GM23338 (cell line): ENCODE results near the gene JAKMIP3. TPM values are rescaled to one million over a fixed set of nuclear protein-coding genes. Genes with fewer than 3 reads are reported as not detected.
A peak's percentile ranks its signal among the peaks of the same experiment; 100 is the strongest.

Experiments
- ATAC-seq: fragments of 200-7000 bp; cut with Tn5 transposase; 3 replicates; pipeline ENCODE4 v1.9.1; 2020
- DNase-seq: peaks from one replicate; pipeline ENCODE4 v3.0.0-alpha.2; 2015; ENCODE audit warnings: low spot score
- H2AFZ ChIP-seq: fragments of 200-600 bp; sonication (generic); 2 replicates; pipeline ENCODE4 v1.8.0; 2016; ENCODE audit warnings: antibody characterized with exemption, mild to moderate bottlenecking, moderate library complexity
- H3F3A ChIP-seq: fragments of 200-600 bp; sonication (generic); replicated peaks from 2 replicates; pipeline ENCODE4 v1.8.0; 2017; ENCODE audit warnings: antibody characterized with exemption, mixed run types, low read depth
- H3K27ac ChIP-seq: fragments of 200-600 bp; sonication (generic); 2 replicates; pipeline ENCODE4 v1.6.1; 2016; ENCODE audit warnings: low read depth
- H3K27me3 ChIP-seq: fragments of 200-600 bp; sonication (generic); 2 replicates; pipeline ENCODE4 v1.8.0; 2016; ENCODE audit warnings: mild to moderate bottlenecking, mixed run types, moderate library complexity; ENCODE audit not compliant: insufficient read depth
- H3K36me3 ChIP-seq: fragments of 200-600 bp; sonication (generic); 2 replicates; pipeline ENCODE4 v1.8.0; 2016; ENCODE audit warnings: mild to moderate bottlenecking; ENCODE audit not compliant: insufficient read depth
- H3K4me1 ChIP-seq: fragments of 200-600 bp; sonication (generic); 2 replicates; pipeline ENCODE4 v1.8.0; 2016; ENCODE audit warnings: mild to moderate bottlenecking, moderate library complexity; ENCODE audit not compliant: insufficient read depth
- H3K4me2 ChIP-seq: fragments of 200-600 bp; sonication (generic); 2 replicates; pipeline ENCODE4 v1.7.1; 2017; ENCODE audit warnings: mixed run types
- H3K4me3 ChIP-seq: fragments of 200-600 bp; sonication (generic); 2 replicates; pipeline ENCODE4 v1.6.1; 2016; ENCODE audit warnings: mixed run types
- H3K79me2 ChIP-seq: fragments of 200-600 bp; sonication (generic); replicated peaks from 2 replicates; pipeline ENCODE4 v1.8.0; 2017; ENCODE audit warnings: mild to moderate bottlenecking; ENCODE audit not compliant: insufficient read depth
- H3K9me2 ChIP-seq: fragments of 200-600 bp; sonication (generic); 2 replicates; pipeline ENCODE4 v1.8.0; 2017; ENCODE audit not compliant: insufficient read depth
- H4K20me1 ChIP-seq: fragments of 200-600 bp; sonication (generic); replicated peaks from 2 replicates; pipeline ENCODE4 v1.8.0; 2017; ENCODE audit warnings: mild to moderate bottlenecking; ENCODE audit not compliant: insufficient read depth
- H3K27ac Mint-ChIP-seq: 2 replicates; pipeline ENCODE4 v1.8.0; 2020; ENCODE audit warnings: inconsistent platforms, mild to moderate bottlenecking, moderate library complexity, mixed read lengths
- H3K27me3 Mint-ChIP-seq: 3 replicates; pipeline ENCODE4 v1.8.0; 2022; ENCODE audit warnings: low read depth, mild to moderate bottlenecking, moderate library complexity, mixed read lengths, inconsistent platforms; ENCODE audit not compliant: insufficient read depth, poor library complexity
- H3K36me3 Mint-ChIP-seq: 3 replicates; pipeline ENCODE4 v1.8.0; 2021; ENCODE audit warnings: low read depth, mild to moderate bottlenecking, inconsistent platforms, moderate library complexity, mixed read lengths
- H3K4me1 Mint-ChIP-seq: 3 replicates; pipeline ENCODE4 v1.8.0; 2020; ENCODE audit warnings: mild to moderate bottlenecking, inconsistent platforms, mixed read lengths
- H3K4me3 Mint-ChIP-seq: 3 replicates; pipeline ENCODE4 v1.8.0; 2021; ENCODE audit warnings: moderate library complexity, mild to moderate bottlenecking, inconsistent platforms, mixed read lengths
- H3K9me3 Mint-ChIP-seq: 3 replicates; pipeline ENCODE4 v1.8.0; 2020; ENCODE audit warnings: moderate library complexity, mild to moderate bottlenecking, inconsistent platforms, mixed read lengths
- CREB1 ChIP-seq: fragments of 250-450 bp; sonication (Bioruptor Pico); IDR thresholded peaks from 2 replicates; pipeline ENCODE4 v1.5.0; 2020; ENCODE audit warnings: low read depth, mild to moderate bottlenecking, moderate library complexity
- EZH2phosphoT487 ChIP-seq: fragments of 200-600 bp; sonication (generic); IDR thresholded peaks from one replicate; pipeline ENCODE4 v1.8.1; 2018; ENCODE audit warnings: antibody characterized with exemption; ENCODE audit not compliant: unreplicated experiment
- NANOG ChIP-seq: IDR thresholded peaks from 2 replicates; pipeline ENCODE4 v1.6.1; 2016; ENCODE audit warnings: antibody characterized with exemption, borderline replicate concordance
- POLR2AphosphoS5 ChIP-seq: IDR thresholded peaks from 2 replicates; pipeline ENCODE4 v1.6.1; 2016; ENCODE audit warnings: antibody characterized with exemption, low read depth
- STAT1 ChIP-seq: IDR thresholded peaks from one replicate; pipeline ENCODE4 v1.6.1; 2016; ENCODE audit warnings: antibody characterized with exemption; ENCODE audit not compliant: unreplicated experiment
- ZNF114 ChIP-seq: fragments of 250-450 bp; sonication (Bioruptor Pico); IDR thresholded peaks from 2 replicates; pipeline ENCODE4 v1.5.0; 2020; ENCODE audit warnings: mild to moderate bottlenecking, moderate library complexity
- ZNF331 ChIP-seq: fragments of 250-450 bp; sonication (Bioruptor Pico); IDR thresholded peaks from 2 replicates; pipeline ENCODE4 v1.5.0; 2020; ENCODE audit warnings: low read depth, mild to moderate bottlenecking, moderate library complexity
- polyA plus RNA-seq: library from polyadenylated mRNA; unstranded; fragments of >200 nt; fragmentation: Nextera tagmentation; extraction: Ambion mirVana; gene quantifications from 2 replicates; pipeline ENCODE4 v1.2.1, GENCODE V29; 2016
- total RNA-seq: library from RNA; depleted of rRNA; stranded (reverse); fragments of >200 nt; shearing (Covaris generic); gene quantifications from 2 replicates; pipeline ENCODE4 v1.2.3, GENCODE V29; 2014
- TF ChIP-seq, protein P1 (sequence below): IDR thresholded peaks from one replicate; pipeline ENCODE4 v1.6.1; 2018; ENCODE audit warnings: antibody characterized with exemption; ENCODE audit not compliant: unreplicated experiment
- TF ChIP-seq, protein P2 (sequence below): fragments of 250-450 bp; sonication (Bioruptor Pico); IDR thresholded peaks from 2 replicates; pipeline ENCODE4 v1.5.0; 2020; ENCODE audit warnings: mild to moderate bottlenecking, moderate library complexity
- TF ChIP-seq, protein P3 (sequence below), 2 experiments: fragments of 200-600 bp in 1 of 2; sonication (generic) in 1 of 2; conservative IDR thresholded peaks; 2 replicates each; pipeline versions ENCODE4 v1.5.1 to v1.6.1; 2016 to 2017; ENCODE audit warnings: antibody characterized with exemption in 2 of 2, low read depth in 2 of 2, mild to moderate bottlenecking in 2 of 2, moderate library complexity in 1 of 2

JAKMIP3 gene
- total and polyA plus RNA-seq, 2 experiments from 2014 or later, result 0.87 to 1.2 TPM

DNA sequence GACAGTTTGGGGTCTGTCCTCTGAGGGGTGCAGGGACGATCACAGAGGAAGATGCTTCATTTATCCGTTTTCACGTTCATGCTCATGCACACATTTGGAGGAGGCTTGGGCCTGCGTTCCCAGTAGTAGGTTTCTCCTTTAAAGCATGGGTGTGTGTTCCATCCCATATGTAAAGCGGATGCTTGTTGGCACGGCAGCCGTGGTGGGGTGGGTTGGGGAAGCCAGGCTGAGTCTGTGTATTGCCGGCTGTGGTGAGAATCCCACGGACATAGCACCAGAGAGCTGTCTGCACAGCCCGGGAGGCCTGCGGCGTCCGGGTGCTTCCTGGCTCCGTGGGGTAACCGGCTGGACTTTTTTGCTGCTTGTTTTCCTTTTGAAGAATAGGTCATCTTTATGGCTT is 440 bp downstream of the JAKMIP3 start (continued):
- TF ChIP-seq, protein P1, sequence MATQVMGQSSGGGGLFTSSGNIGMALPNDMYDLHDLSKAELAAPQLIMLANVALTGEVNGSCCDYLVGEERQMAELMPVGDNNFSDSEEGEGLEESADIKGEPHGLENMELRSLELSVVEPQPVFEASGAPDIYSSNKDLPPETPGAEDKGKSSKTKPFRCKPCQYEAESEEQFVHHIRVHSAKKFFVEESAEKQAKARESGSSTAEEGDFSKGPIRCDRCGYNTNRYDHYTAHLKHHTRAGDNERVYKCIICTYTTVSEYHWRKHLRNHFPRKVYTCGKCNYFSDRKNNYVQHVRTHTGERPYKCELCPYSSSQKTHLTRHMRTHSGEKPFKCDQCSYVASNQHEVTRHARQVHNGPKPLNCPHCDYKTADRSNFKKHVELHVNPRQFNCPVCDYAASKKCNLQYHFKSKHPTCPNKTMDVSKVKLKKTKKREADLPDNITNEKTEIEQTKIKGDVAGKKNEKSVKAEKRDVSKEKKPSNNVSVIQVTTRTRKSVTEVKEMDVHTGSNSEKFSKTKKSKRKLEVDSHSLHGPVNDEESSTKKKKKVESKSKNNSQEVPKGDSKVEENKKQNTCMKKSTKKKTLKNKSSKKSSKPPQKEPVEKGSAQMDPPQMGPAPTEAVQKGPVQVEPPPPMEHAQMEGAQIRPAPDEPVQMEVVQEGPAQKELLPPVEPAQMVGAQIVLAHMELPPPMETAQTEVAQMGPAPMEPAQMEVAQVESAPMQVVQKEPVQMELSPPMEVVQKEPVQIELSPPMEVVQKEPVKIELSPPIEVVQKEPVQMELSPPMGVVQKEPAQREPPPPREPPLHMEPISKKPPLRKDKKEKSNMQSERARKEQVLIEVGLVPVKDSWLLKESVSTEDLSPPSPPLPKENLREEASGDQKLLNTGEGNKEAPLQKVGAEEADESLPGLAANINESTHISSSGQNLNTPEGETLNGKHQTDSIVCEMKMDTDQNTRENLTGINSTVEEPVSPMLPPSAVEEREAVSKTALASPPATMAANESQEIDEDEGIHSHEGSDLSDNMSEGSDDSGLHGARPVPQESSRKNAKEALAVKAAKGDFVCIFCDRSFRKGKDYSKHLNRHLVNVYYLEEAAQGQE, result no peak
- no peak for TF ChIP-seq ZNF114 (CRISPR knock-in tag)
- TF ChIP-seq CREB1 (CRISPR knock-in tag), result no peak
- TF ChIP-seq NANOG, result no peak
- TF ChIP-seq EZH2phosphoT487, result no peak

DNA sequence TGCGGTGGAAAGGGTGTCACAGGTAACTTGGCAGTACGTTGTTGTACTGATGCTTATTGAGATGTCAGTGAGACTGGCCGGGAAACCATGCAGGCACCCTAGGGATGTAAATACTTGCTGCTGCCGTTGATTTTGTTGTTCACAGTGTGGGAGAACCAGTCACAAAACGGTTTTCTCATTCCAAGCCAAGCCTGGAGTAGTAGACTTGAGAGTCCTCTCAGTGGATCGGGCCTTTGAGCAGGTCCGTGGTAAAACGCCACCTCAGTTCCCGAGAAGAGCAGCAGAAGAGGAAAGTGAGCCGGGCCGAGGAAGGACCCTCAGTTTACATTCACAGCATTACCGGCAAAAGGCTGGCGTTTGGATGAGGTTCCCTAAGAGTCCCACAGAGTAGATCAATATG is 1.1 kb downstream of the JAKMIP3 start:
- Histone ChIP-seq H3K36me3 (no peaks in the 10 kb centered on the region), H3K4me1 (peaks cover 11% of the 10 kb centered on the region), H2AFZ (no peak overlapping the region), H3K4me3 (no peak overlapping the region), H3K27ac (no peak overlapping the region), H3K4me2 (no peak overlapping the region), H3K27me3 (no peaks in the 10 kb centered on the region), H3K79me2 (no peaks in the 10 kb centered on the region), H4K20me1 (no peaks in the 10 kb centered on the region), H3K9me2 (no peaks in the 10 kb centered on the region), H3F3A (peaks cover 4% of the 10 kb centered on the region; the same call in 1 of the 2 replicates)
- ATAC-seq (no peak), DNase-seq (no peak)
- Mint-ChIP-seq H3K27ac (no peak overlapping the region), H3K27me3 (peaks cover 12% of the 10 kb centered on the region), H3K4me1 (peaks cover 25% of the 10 kb centered on the region), H3K36me3 (peaks cover 3% of the 10 kb centered on the region; the same call in 1 of the 3 replicates), H3K9me3 (no peaks in the 10 kb centered on the region; the same call in 2 of the 3 replicates), H3K4me3 (peak overlapping the region; percentile 61; the same call in 1 of the 3 replicates)
- TF ChIP-seq, protein P1, result no peak
- TF ChIP-seq ZNF114 (CRISPR knock-in tag) (no peak), CREB1 (CRISPR knock-in tag) (no peak), STAT1 (no peak), POLR2AphosphoS5 (no peak), ZNF331 (CRISPR knock-in tag) (no peak)
- TF ChIP-seq, protein P2, sequence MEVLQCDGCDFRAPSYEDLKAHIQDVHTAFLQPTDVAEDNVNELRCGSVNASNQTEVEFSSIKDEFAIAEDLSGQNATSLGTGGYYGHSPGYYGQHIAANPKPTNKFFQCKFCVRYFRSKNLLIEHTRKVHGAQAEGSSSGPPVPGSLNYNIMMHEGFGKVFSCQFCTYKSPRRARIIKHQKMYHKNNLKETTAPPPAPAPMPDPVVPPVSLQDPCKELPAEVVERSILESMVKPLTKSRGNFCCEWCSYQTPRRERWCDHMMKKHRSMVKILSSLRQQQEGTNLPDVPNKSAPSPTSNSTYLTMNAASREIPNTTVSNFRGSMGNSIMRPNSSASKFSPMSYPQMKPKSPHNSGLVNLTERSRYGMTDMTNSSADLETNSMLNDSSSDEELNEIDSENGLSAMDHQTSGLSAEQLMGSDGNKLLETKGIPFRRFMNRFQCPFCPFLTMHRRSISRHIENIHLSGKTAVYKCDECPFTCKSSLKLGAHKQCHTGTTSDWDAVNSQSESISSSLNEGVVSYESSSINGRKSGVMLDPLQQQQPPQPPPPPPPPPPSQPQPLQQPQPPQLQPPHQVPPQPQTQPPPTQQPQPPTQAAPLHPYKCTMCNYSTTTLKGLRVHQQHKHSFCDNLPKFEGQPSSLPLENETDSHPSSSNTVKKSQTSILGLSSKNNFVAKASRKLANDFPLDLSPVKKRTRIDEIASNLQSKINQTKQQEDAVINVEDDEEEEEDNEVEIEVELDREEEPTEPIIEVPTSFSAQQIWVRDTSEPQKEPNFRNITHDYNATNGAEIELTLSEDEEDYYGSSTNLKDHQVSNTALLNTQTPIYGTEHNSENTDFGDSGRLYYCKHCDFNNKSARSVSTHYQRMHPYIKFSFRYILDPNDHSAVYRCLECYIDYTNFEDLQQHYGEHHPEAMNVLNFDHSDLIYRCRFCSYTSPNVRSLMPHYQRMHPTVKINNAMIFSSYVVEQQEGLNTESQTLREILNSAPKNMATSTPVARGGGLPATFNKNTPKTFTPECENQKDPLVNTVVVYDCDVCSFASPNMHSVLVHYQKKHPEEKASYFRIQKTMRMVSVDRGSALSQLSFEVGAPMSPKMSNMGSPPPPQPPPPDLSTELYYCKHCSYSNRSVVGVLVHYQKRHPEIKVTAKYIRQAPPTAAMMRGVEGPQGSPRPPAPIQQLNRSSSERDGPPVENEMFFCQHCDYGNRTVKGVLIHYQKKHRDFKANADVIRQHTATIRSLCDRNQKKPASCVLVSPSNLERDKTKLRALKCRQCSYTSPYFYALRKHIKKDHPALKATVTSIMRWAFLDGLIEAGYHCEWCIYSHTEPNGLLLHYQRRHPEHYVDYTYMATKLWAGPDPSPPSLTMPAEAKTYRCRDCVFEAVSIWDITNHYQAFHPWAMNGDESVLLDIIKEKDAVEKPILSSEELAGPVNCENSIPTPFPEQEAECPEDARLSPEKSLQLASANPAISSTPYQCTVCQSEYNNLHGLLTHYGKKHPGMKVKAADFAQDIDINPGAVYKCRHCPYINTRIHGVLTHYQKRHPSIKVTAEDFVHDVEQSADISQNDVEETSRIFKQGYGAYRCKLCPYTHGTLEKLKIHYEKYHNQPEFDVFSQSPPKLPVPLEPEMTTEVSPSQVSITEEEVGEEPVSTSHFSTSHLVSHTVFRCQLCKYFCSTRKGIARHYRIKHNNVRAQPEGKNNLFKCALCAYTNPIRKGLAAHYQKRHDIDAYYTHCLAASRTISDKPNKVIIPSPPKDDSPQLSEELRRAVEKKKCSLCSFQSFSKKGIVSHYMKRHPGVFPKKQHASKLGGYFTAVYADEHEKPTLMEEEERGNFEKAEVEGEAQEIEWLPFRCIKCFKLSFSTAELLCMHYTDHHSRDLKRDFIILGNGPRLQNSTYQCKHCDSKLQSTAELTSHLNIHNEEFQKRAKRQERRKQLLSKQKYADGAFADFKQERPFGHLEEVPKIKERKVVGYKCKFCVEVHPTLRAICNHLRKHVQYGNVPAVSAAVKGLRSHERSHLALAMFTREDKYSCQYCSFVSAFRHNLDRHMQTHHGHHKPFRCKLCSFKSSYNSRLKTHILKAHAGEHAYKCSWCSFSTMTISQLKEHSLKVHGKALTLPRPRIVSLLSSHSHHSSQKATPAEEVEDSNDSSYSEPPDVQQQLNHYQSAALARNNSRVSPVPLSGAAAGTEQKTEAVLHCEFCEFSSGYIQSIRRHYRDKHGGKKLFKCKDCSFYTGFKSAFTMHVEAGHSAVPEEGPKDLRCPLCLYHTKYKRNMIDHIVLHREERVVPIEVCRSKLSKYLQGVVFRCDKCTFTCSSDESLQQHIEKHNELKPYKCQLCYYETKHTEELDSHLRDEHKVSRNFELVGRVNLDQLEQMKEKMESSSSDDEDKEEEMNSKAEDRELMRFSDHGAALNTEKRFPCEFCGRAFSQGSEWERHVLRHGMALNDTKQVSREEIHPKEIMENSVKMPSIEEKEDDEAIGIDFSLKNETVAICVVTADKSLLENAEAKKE (CRISPR knock-in tag), result no peak
- TF ChIP-seq, protein P3, sequence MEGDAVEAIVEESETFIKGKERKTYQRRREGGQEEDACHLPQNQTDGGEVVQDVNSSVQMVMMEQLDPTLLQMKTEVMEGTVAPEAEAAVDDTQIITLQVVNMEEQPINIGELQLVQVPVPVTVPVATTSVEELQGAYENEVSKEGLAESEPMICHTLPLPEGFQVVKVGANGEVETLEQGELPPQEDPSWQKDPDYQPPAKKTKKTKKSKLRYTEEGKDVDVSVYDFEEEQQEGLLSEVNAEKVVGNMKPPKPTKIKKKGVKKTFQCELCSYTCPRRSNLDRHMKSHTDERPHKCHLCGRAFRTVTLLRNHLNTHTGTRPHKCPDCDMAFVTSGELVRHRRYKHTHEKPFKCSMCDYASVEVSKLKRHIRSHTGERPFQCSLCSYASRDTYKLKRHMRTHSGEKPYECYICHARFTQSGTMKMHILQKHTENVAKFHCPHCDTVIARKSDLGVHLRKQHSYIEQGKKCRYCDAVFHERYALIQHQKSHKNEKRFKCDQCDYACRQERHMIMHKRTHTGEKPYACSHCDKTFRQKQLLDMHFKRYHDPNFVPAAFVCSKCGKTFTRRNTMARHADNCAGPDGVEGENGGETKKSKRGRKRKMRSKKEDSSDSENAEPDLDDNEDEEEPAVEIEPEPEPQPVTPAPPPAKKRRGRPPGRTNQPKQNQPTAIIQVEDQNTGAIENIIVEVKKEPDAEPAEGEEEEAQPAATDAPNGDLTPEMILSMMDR (conservative IDR thresholded peaks at IDR 0.05; ENCODE audit: low read depth in 2 of 2), result no peak
